DMS79 (cell line): Measurements from ENCODE around the gene PTMS.
A peak's percentile ranks its signal among the peaks of the same experiment; 100 is the strongest.

Experiments used
- DNase-seq: peaks from one replicate; lab custom pipeline; 2025; lab: John Stamatoyannopoulos, UW

The PTMS gene

GRCh38 chr12:6752167-6752920 lies 13.8 kb upstream of the PTMS start:
- DNase-seq, result no peak

GRCh38 chr12:6752921-6753771 lies 13.0 kb upstream of the PTMS start, which contains the start of gene MLF2:
TSS of gene MLF2 (minus strand) at chr12:6753141. CDS start at chr12:6752334, 807 bp downstream.
- peak; percentile 95 for DNase-seq

- DNase-seq, result no peak
Observed at GRCh38 chr12:6753772-6754356, 12.3 kb upstream of the PTMS start.

- no peak for DNase-seq
Observed at GRCh38 chr12:6754411-6754810, 11.8 kb upstream of the PTMS start.

- no peak for DNase-seq
Observed at GRCh38 chr12:6757028-6757690, 9.0 kb upstream of the PTMS start.

GRCh38 chr12:6758506-6759095 lies 7.6 kb upstream of the PTMS start:
- no peak for DNase-seq

- no peak for DNase-seq
Observed at GRCh38 chr12:6759741-6760140, 6.4 kb upstream of the PTMS start.

GRCh38 chr12:6763380-6763779 lies 2.8 kb upstream of the PTMS start:
- DNase-seq, result no peak

GRCh38 chr12:6764011-6764828 lies 1.9 kb upstream of the PTMS start:
- DNase-seq, result peak; percentile 99

GRCh38 chr12:6765048-6765633 lies 1.0 kb upstream of the PTMS start:
- DNase-seq, result peak; percentile 27

- peak; percentile 60 for DNase-seq
Observed at GRCh38 chr12:6766651-6767349, 637 bp downstream of the PTMS start.

GRCh38 chr12:6767353-6768319 lies 1.5 kb downstream of the PTMS start:
- DNase-seq, result peak; percentile 34

- DNase-seq, result peak; percentile 32
Observed at GRCh38 chr12:6768437-6768914, 2.3 kb downstream of the PTMS start.

- peak; percentile 32 for DNase-seq
Observed at GRCh38 chr12:6768990-6769389, 2.8 kb downstream of the PTMS start.

- no peak for DNase-seq
Observed at GRCh38 chr12:6769666-6770065, 3.5 kb downstream of the PTMS start.

- no peak for DNase-seq
Observed at GRCh38 chr12:6770094-6770493, 3.9 kb downstream of the PTMS start.

GRCh38 chr12:6770600-6770999 lies 4.4 kb downstream of the PTMS start:
- no peak for DNase-seq

GRCh38 chr12:6771091-6771495 lies 4.9 kb downstream of the PTMS start:
- no peak for DNase-seq
